HG03571 (cell line): ENCODE results near the gene ZNF516.

Experiments used
- ATAC-seq: cut with Tn5 transposase; IDR thresholded peaks from one replicate; pipeline ENCODE4 v1.9.1; 2021; ENCODE audit not compliant: unreplicated experiment

The ZNF516 gene

DNA sequence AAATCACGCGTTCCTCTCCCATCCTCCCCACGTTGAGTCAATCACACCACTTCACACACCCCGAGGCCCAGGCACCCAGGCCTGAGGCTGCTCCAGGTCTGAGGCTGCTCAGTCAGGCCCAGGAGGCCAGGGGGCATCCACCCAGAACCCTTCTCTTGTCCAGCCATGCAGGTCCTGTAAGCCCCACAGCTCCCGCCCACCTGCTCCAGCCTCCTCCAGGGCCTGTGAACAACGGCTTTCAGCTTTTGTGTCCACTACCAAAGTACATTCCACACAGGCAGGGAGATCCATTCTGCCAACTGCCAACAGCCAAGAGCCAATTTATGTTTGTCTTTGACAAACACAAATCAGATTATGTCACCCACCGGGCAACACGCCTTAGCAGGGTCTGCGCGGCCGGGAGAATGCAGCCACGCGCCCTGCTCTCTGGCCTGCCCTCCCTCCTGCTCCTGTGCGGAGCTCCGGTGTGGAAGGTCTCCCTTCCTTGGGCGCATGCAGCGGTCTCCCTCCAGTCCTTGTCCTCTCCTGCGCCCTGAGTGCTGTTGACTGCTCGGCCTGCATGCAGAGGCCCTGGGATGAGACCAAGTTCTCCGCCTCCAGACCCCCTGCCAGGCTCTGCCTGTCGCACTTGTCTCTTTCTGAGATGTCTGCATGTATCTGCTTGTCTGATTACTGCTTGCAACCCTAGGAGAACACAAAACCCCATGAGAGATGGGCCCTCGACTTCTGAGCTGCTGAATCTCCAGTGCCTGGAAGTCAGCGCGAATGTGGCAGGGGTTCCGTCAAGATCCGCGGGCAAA, 146.6 kb downstream of the ZNF516 start:
- no peak for ATAC-seq

DNA sequence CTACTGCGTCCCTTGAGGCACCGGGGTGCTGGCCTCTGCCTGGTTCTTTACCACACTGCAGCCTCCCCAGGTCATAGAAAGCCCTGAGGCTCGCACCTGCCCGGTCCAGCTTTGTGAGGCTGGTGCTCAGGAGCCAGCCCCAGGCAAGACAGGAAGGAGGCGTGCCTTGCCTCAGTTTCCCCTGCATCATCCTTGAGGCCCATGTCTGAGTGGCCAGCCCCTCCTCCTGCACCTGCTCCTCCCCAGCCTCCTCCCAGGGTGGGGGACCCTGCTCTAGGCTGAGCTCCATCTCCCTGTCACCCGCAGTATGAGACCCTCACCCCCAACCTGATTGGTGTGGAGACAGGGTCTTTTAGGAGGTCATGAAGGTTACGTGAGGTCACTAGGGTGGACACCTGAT, 147.7 kb downstream of the ZNF516 start:
- ATAC-seq, result no peak

DNA sequence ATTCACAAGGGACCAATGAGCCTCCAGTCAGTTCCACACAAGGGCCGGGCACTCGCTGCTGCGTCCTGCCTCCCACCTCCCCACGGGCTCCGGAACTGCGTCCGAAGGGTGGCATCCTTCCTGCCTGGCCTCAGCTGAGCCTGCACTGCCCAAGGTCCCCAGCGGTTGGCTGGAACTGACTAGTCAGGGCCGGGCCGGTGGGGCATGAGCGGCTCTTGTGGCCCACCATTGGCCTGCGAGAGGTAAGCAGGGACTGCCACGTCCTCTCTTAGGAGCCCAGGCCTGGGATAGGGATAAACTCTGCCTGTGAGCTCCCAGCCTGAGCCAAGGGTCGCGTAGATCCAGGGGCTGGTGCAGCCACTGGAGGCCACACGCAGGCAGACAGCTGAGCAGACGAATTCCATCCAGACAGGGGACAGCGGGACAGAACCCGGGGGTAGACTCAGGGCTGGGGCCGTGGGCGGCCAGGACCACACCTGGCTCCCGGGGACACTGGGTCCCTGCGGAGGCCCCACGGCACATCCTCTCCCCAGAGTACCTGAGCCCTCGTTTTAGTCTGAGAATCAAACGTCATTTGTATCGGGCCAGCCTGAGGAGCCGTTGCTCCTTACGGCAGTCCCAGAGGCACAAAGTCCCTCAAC, 148.4 kb downstream of the ZNF516 start:
- no peak for ATAC-seq

DNA sequence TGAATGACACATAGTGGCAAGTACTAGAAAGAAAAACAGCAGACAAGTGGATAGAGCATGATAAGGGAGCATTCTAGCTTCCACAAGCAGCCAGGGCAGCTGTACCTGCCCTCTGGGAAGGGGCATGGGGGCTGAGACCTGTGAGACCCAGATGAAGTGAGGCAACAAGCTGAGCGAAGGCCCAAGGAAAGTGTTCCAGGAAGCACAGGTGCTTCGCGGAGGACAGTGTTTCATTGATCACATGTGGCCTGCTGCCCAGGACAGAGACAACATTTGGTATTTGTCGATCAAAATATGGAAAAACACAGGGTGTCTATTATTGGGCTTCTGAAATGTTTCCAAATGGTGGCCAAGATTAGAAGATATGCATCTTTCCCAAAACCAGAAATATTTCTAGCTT, 149.1 kb downstream of the ZNF516 start:
- no peak for ATAC-seq

DNA sequence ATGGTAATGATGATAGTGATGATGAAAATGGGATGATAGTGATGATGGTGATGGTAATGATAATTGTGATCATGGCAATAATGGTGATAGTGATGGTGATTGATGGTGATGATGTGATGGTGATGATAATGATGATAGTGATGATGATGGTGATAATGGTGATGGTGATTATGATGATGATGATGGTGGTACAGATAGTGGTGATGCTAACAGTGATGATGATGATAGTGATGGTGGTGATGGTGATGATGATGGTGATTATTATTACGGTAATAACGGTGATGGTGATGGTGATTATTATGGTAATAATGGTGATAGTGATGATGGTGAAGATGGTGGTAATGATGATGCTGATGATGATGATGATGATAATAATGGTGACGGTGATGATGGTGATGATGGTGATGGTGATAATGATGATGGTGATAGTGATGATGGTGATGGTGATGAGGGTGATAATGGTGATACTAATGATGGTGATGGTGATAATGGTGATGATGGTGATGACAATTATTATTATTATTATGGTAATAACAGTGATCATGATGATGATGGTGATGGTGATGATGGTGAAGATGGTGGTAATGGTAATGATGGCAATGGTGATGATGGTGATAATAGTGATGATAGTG, 151.0 kb downstream of the ZNF516 start:
- ATAC-seq, result no peak

DNA sequence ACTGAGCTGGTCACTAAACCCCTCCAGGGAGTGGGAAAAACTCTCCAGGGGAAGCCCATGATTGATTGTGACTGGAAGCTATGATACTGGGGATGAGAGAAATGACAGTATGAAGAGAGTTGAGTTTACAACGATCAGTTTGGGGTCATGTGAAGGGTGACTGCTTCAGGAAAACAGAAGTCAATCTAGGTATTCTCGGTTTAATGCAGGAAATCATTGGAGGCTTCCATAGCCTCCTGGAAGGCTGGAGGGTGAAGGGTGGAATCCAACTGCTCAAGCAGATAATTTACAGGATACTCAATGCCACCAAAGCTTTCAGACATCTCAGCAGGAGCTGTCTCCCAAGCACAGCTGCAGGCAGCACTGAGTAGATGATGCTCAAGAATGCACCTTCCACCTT, 154.6 kb downstream of the ZNF516 start:
- ATAC-seq, result no peak

DNA sequence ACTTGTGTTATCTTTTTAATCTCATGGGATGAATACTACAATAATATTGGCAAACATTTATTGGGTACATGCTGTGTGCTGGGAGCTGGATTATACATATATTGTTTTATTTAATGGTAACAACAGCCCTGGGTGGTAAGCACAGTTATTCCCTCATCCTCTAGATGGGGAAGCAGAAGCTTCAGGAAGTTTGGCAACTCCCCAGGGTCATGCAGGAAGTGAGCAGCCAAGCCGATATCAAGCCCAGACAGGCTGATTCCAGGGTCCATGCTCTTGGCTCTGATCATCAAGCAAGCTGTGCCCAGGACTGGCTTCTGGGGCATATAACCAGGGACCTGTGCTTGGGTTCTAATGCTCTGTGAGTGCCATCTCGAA, 155.8 kb downstream of the ZNF516 start:
- no peak for ATAC-seq

DNA sequence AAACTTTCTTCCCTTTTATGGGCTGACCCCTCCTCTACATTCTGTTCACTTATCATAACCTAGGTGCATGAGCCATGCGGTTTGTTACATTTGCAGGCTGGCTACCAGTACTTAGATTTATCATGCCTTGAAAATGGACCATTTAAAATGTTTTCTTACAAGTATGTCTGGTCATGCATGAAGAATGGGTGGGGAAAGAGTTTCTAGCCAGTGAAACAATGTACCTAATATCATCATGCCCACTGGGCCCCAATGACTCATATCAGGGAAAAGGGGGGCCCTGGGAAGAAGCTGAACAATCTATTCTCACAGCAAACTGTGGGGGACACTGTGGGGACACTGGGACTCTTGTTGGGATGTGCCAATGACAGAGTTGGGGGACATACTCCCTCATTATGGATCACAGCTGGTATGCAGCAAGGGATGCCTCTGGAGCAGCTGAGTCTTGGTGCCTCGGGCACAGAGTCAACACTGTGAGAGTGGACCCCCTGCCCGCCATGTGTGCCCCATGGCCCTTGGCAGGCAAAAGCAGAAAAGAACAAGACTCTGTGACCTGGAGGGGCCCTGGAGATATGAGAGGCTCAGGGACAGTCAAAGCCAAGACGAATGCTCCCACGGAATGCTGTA, 156.3 kb downstream of the ZNF516 start:
- ATAC-seq, result no peak

DNA sequence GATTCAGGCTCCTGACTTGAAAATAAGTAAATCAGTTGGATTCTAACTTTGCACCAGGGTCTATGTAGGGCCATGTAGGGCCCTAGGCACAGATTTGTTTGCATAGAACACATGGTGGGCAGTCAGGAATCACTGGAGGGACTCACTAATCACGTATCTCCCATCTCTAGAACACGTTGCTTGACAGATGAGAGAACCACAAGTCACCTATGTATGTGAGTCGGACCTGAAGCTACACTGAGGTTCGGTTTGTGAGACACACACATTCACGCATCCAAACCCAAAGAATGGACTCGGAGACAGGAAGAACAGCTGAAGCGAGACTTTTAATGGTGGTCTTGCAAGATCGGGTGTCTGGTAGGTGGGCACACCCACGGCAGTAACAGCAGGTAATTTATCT, 157.0 kb downstream of the ZNF516 start:
- no peak for ATAC-seq

DNA sequence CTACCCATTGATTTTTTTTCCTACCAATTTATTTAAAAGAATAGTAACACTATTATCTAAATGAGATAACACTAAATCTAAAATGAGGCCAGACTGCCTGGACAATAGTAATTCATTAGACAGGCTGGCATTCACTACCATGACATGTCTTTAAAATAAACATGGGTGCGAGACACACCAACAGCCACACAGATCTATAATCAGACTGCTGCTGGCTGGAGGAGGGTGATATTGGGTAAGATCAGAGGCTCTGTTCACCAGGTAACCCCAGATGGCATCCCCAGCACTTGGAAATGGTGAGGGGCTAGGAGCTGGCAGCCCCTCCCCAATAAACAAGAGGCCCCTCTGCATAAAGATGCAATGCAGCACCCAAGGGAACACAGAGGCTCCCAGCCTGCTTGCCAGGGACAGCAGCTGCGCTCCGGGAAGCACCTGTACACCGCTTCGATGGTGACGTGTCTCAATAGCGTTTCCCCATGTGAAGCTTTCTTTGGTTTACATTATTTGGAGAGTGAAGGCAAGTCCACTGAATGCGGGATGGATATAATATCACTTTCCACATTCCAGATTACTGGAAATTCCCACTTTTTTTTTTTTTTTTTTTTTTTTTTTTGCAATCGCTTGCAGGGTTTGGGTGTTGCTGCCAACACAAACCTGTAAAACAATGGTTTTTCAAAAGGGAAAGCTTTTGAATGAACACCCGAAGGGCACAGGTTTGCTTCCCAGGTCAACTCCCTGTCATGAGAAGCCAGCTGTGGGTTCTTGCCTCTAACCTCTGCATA, 159.0 kb downstream of the ZNF516 start:
- ATAC-seq, result no peak

DNA sequence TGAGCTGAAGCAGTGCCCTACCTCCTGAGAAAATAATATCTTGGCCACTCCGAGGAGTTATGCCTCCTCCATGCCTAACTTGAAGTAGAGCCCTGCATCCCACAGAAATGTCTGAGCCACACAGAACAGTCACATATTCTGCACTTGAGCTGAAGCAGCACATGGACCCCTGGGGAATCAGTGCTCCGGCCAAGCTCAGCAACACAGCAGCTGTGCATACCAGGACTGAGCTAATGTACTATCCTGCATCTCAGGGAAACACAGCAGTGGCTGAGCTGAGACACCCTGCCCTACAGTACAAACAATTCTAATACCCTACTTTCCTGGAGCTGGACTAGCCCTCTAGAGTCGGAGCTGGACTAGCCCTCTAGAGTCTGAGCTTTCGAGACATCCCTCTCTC, 166.9 kb downstream of the ZNF516 start:
- no peak for ATAC-seq

DNA sequence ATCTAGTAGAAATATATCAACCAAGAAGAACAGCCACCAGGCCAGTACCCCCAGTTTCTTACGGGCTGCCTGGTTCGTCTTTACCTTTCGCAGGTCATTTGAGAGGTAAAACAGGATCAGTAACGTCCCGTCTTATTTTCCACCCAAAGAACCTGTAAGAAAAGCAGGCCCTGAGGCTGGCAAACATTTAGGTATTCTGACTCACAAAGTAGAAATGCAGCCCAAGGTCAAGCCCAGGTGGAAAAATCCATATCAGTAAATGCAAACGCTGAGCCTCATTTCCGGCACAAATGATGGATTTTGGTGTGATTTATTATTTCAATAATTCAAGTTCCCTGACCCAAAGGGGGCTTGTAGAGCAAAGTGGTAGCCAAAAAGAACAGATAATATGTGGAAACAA, 171.2 kb downstream of the ZNF516 start:
- ATAC-seq, result no peak

DNA sequence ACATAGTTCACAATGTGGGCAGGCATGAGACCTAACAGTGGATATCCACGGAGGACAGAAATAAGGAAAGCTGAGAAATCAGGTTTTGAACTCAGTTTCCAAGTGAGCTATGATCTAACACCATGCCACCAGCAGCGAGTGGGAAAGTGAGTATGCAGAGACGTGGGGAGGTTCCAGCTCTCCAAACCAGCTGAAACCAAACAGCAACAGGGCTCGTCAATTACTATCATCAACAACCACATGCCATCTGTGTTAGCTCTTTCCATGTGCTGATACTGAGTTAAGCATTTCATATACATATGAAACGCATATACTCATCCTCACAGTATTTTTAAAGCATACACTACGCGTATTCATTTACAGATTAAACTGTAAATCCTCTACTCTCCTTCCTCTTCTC, 172.4 kb downstream of the ZNF516 start:
- no peak for ATAC-seq

DNA sequence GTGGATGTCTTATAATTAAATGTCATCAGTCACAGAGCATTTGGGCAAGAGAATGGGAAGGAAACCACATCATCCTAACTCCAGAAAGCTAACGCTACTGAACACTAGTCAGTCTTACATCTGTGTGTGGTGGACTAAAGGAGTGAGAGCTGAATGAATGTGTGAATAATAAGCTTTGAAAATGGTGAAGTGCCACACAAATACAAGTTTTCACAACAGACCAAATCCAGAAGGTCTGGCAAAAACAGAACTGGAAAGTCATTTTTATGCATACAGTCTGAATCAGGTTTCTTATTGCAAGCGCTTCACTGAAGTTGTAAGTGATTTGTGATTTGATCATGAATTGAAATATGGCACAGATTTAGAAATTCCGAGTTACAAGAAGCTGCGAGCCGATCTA, 175.7 kb downstream of the ZNF516 start:
- no peak for ATAC-seq

DNA sequence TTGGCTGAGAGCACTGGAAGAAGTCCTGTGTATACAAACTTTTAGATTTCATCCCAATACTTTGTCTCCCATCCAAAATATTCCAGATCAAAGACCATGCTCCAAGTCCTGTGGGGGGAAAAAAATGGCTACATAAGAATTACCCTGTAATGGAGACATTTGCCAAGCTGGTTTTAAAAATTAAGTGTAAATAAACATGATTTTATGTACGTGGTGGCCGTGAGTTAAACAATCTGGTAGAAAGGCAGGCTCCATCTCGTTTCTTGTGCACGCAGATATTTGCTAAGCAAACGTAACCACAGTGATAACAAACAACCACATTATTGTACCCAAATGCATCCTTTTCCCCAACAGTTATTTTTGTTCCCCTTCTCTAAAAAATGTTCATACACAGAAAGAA, 176.4 kb downstream of the ZNF516 start:
- ATAC-seq, result no peak

DNA sequence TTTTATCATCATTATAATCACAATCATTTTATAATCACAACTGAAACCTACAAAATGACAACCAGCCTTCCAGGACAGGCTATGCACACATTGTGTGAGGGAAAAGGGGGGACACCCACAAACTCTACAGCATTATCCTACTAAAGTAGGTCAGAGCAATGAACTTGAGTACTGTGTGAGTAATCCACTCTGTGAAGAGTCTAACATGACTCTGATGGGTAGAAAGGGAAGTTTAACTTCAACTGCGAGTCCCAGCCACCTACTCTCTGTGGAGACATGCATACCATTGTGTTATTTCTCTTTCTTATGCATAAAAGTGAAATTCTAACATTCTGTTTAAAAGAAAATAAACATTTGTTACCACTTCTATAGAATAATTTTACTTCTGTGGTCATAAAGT, 177.9 kb downstream of the ZNF516 start:
- ATAC-seq, result no peak

DNA sequence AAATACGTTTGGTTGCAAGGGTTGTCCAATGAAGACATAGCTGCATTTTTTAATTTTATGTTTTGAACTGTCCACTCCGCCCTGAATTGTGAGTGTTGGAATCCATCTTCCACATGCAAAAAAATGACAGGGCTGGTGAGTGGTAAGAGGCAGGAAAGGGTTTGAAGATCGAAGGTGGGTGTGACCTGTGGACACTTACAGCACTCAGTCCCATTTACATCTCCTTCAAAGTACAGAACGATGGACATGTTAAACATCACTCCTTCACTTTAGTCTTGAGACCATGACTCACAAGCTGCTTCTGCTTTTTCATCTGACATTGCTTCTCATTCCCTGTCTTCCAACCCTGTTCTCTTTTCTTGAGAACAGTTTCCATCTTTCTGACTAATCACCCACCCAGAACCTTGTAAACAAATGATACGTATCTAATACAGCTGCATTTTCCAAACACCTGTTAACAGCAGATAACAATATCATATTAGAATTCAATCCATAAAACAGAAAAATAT, 179.3 kb downstream of the ZNF516 start:
- ATAC-seq, result no peak

DNA sequence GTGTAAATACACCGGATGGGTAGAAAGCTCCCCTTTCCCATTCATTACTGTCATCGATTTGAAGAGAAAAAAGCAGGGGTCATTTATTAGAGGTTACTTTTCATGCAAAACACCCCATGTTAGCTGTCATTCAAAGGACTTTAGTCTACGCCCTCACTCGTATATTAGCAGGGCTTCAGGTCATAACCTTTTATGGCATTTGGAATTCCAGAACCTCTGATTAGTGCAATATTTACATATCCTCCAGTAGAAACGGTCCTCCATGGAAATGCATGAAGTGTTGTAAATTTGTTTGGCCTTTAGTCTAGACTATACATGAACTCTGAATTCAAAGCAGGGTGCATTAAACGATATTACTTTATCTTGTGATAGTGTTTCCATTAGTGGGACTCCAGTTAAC, 180.5 kb downstream of the ZNF516 start:
- ATAC-seq, result no peak

DNA sequence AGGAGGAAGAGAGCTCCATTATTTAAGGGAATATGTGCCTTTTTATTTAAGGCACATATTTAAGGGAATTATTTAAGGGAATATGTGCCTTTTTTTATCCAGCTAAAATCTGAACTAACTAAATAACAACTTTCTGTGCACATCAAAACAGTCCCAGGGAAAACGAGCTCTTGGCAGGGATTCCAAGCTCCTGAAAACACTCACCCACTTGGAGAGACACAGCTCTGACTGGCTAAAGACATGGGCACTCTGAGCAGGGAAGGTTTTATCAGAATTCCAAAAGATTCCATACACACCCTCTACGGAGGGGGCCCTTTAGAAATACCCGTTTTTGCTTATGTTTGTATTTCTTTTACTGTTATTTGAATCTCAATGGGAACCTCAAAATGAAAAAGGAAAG, 181.0 kb downstream of the ZNF516 start:
- no peak for ATAC-seq
